Adrenal gland (tissue), 5 donors: ENCODE measurements around the gene DHRS4L2.
"Not testable (repeated sequence)": the region's sequence is repeated elsewhere in the genome, so short reads cannot be mapped to it uniquely, and the experiment has no call there.

Experiments
- CTCF ChIP-seq, 6 experiments: fragments of 450-650 bp in 4 of 6; fragments of 200-600 bp in 2 of 6; sonication (generic) in 1 of 6; IDR thresholded peaks; 1 replicate in 5 of 6; 2 replicates in 1 of 6; pipeline versions ENCODE4 v1.5.1 to v1.8.0; 2016 to 2021; ENCODE audit warnings: antibody characterized with exemption in 6 of 6, mild to moderate bottlenecking in 2 of 6, moderate library complexity in 1 of 6
- POLR2A ChIP-seq, 2 donors: fragments of 450-650 bp; IDR thresholded peaks; one replicate each; pipeline ENCODE4 v1.6.1; 2017; ENCODE audit warnings: antibody characterized with exemption in 2 of 2, mild to moderate bottlenecking in 2 of 2, moderate library complexity in 1 of 2
- donor health status: DM: no; HTN: no; CAD: no.

GRCh38 chr14:23953116-23953463 lies 35.6 kb upstream of the DHRS4L2 start:
- not testable (repeated sequence) for TF ChIP-seq POLR2A, CTCF (IDR thresholded peaks at IDR 0.05)
